HEK293 (cell line): Measurements from ENCODE around the gene ZHX3.
A peak's percentile ranks its signal among the peaks of the same experiment; 100 is the strongest.

Source experiments
- CTCF ChIA-PET: fragments of 350-600 bp; formaldehyde crosslinking; extraction: SDS; loops from one replicate; lab custom pipeline; 2021; ENCODE audit warnings: antibody characterized with exemption; lab: Yijun Ruan, JAX
- POLR2A ChIA-PET: fragments of 300-600 bp; formaldehyde crosslinking; extraction: SDS; loops from one replicate; lab custom pipeline; 2020; ENCODE audit warnings: antibody characterized with exemption, inconsistent platforms; lab: Yijun Ruan, JAX
- H3K27ac ChIP-seq: fragments of 200-500 bp; sonication (Bioruptor generic); 2 replicates; pipeline ENCODE4 v1.5.1; 2014; ENCODE audit warnings: low read depth, low read length, control low read depth, inconsistent platforms; ENCODE audit errors: extremely low read depth
- H3K36me3 ChIP-seq, 2 experiments: fragments of 200-500 bp in 1 of 2; sonication (Bioruptor generic) in 1 of 2; 1 replicate in 1 of 2; 2 replicates in 1 of 2; pipeline ENCODE4 v1.5.1; 2014 to 2017; ENCODE audit warnings: inconsistent platforms in 2 of 2, low read length in 2 of 2; ENCODE audit not compliant: control insufficient read depth in 2 of 2, insufficient read depth in 1 of 2
- H3K4me1 ChIP-seq: fragments of 200-500 bp; sonication (Bioruptor generic); 2 replicates; pipeline ENCODE4 v1.5.1; 2014; ENCODE audit warnings: mild to moderate bottlenecking, low read length, inconsistent platforms; ENCODE audit not compliant: control insufficient read depth, insufficient read depth
- H3K4me3 ChIP-seq: 2 replicates; pipeline ENCODE4 v1.5.1; 2011; ENCODE audit warnings: low read depth, mild to moderate bottlenecking, control low read depth, low read length, moderate library complexity
- H3K9me3 ChIP-seq: fragments of 200-500 bp; sonication (Bioruptor generic); 2 replicates; pipeline ENCODE4 v1.5.1; 2014; ENCODE audit warnings: low read depth, low read length, inconsistent platforms; ENCODE audit not compliant: control insufficient read depth, insufficient read depth
- EGR2 ChIP-seq: fragments of 450-650 bp; formaldehyde crosslinking; IDR thresholded peaks from 2 replicates; pipeline ENCODE4 v1.5.1; 2016; ENCODE audit warnings: low read depth, missing biosample characterization, missing genetic modification characterization
- KLF1 ChIP-seq: fragments of 450-650 bp; formaldehyde crosslinking; IDR thresholded peaks from 2 replicates; pipeline ENCODE4 v1.5.1; 2016; ENCODE audit warnings: missing biosample characterization, missing genetic modification characterization
- KLF10 ChIP-seq: fragments of 450-650 bp; IDR thresholded peaks from 2 replicates; pipeline ENCODE4 v1.5.1; 2018; ENCODE audit warnings: missing biosample characterization, mild to moderate bottlenecking, missing genetic modification characterization
- OSR2 ChIP-seq: fragments of 450-650 bp; formaldehyde crosslinking; IDR thresholded peaks from 2 replicates; pipeline ENCODE4 v1.5.1; 2016; ENCODE audit warnings: missing biosample characterization, missing genetic modification characterization
- OVOL3 ChIP-seq: fragments of 450-650 bp; formaldehyde crosslinking; IDR thresholded peaks from 2 replicates; pipeline ENCODE4 v1.5.1; 2016; ENCODE audit warnings: missing biosample characterization, missing genetic modification characterization
- RBAK ChIP-seq: fragments of 450-650 bp; formaldehyde crosslinking; IDR thresholded peaks from 2 replicates; pipeline ENCODE4 v1.5.1; 2016; ENCODE audit warnings: missing biosample characterization, missing genetic modification characterization
- SALL2 ChIP-seq: fragments of 450-650 bp; formaldehyde crosslinking; IDR thresholded peaks from 2 replicates; pipeline ENCODE4 v1.5.0; 2017; ENCODE audit warnings: missing biosample characterization, mild to moderate bottlenecking, missing genetic modification characterization, borderline replicate concordance
- SP3 ChIP-seq: fragments of 450-650 bp; formaldehyde crosslinking; IDR thresholded peaks from 2 replicates; pipeline ENCODE4 v1.5.1; 2016; ENCODE audit warnings: missing biosample characterization, missing genetic modification characterization
- SP7 ChIP-seq: fragments of 450-650 bp; formaldehyde crosslinking; IDR thresholded peaks from 2 replicates; pipeline ENCODE4 v1.5.1; 2016; ENCODE audit warnings: missing biosample characterization, missing genetic modification characterization
- WT1 ChIP-seq: fragments of 450-650 bp; formaldehyde crosslinking; IDR thresholded peaks from 2 replicates; pipeline ENCODE4 v1.5.1; 2016; ENCODE audit warnings: missing biosample characterization, missing genetic modification characterization
- ZBTB17 ChIP-seq: fragments of 450-650 bp; formaldehyde crosslinking; IDR thresholded peaks from 2 replicates; pipeline ENCODE4 v1.5.1; 2016; ENCODE audit warnings: missing biosample characterization, missing genetic modification characterization
- ZBTB20 ChIP-seq: fragments of 450-650 bp; formaldehyde crosslinking; IDR thresholded peaks from 2 replicates; pipeline ENCODE4 v1.5.1; 2016; ENCODE audit warnings: missing biosample characterization, missing genetic modification characterization
- ZBTB48 ChIP-seq: fragments of 450-650 bp; formaldehyde crosslinking; IDR thresholded peaks from 2 replicates; pipeline ENCODE4 v1.5.1; 2016; ENCODE audit warnings: missing biosample characterization, missing genetic modification characterization
- ZBTB7A ChIP-seq: fragments of 450-650 bp; formaldehyde crosslinking; IDR thresholded peaks from 2 replicates; pipeline ENCODE4 v1.5.1; 2016; ENCODE audit warnings: low read depth, missing biosample characterization, missing genetic modification characterization
- ZFP69B ChIP-seq: fragments of 450-650 bp; formaldehyde crosslinking; IDR thresholded peaks from 2 replicates; pipeline ENCODE4 v1.5.1; 2016; ENCODE audit warnings: missing biosample characterization, missing genetic modification characterization
- ZIC2 ChIP-seq: fragments of 450-650 bp; formaldehyde crosslinking; IDR thresholded peaks from 2 replicates; pipeline ENCODE4 v1.5.1; 2016; ENCODE audit warnings: missing biosample characterization, missing genetic modification characterization
- ZNF132 ChIP-seq: fragments of 450-650 bp; formaldehyde crosslinking; IDR thresholded peaks from 2 replicates; pipeline ENCODE4 v1.5.1; 2017; ENCODE audit warnings: missing biosample characterization, missing genetic modification characterization, borderline replicate concordance
- ZNF133 ChIP-seq: fragments of 450-650 bp; formaldehyde crosslinking; IDR thresholded peaks from 2 replicates; pipeline ENCODE4 v1.5.1; 2016; ENCODE audit warnings: missing biosample characterization, missing genetic modification characterization
- ZNF214 ChIP-seq: fragments of 450-650 bp; formaldehyde crosslinking; IDR thresholded peaks from 2 replicates; pipeline ENCODE4 v1.5.1; 2017; ENCODE audit warnings: missing biosample characterization, mild to moderate bottlenecking, missing genetic modification characterization, borderline replicate concordance
- ZNF335 ChIP-seq: fragments of 450-650 bp; formaldehyde crosslinking; conservative IDR thresholded peaks from 2 replicates; pipeline ENCODE4 v1.5.1; 2016; ENCODE audit warnings: missing biosample characterization, missing genetic modification characterization
- ZNF341 ChIP-seq: fragments of 450-650 bp; formaldehyde crosslinking; IDR thresholded peaks from 2 replicates; pipeline ENCODE4; 2016; ENCODE audit warnings: low read depth, missing biosample characterization, missing genetic modification characterization
- ZNF354C ChIP-seq: fragments of 450-650 bp; formaldehyde crosslinking; IDR thresholded peaks from 2 replicates; pipeline ENCODE4 v1.5.1; 2016; ENCODE audit warnings: missing biosample characterization, missing genetic modification characterization, low read depth, borderline replicate concordance
- ZNF426 ChIP-seq: fragments of 450-650 bp; formaldehyde crosslinking; IDR thresholded peaks from 2 replicates; pipeline ENCODE4 v1.5.1; 2017; ENCODE audit warnings: missing biosample characterization, missing genetic modification characterization, mild to moderate bottlenecking, inconsistent platforms, moderate library complexity
- ZNF529 ChIP-seq: fragments of 450-650 bp; formaldehyde crosslinking; IDR thresholded peaks from 2 replicates; pipeline ENCODE4 v1.5.1; 2017; ENCODE audit warnings: missing genetic modification characterization, missing biosample characterization; ENCODE audit not compliant: insufficient replicate concordance
- ZNF76 ChIP-seq: fragments of 450-650 bp; formaldehyde crosslinking; IDR thresholded peaks from 2 replicates; pipeline ENCODE4; 2016; ENCODE audit warnings: low read depth, missing biosample characterization, missing genetic modification characterization, borderline replicate concordance
- TF ChIP-seq, protein P1 (sequence below): fragments of 450-650 bp; formaldehyde crosslinking; IDR thresholded peaks from 2 replicates; pipeline ENCODE4 v1.5.1; 2016; ENCODE audit warnings: missing biosample characterization, missing genetic modification characterization
- TF ChIP-seq, protein P2 (sequence below): fragments of 450-650 bp; formaldehyde crosslinking; IDR thresholded peaks from 2 replicates; pipeline ENCODE4 v1.5.1; 2017; ENCODE audit warnings: missing biosample characterization, missing genetic modification characterization
- TF ChIP-seq, protein P3 (sequence below): fragments of 450-650 bp; formaldehyde crosslinking; IDR thresholded peaks from 2 replicates; pipeline ENCODE4 v1.5.1; 2016; ENCODE audit warnings: missing biosample characterization, missing genetic modification characterization
- TF ChIP-seq, protein P4 (sequence below): fragments of 450-650 bp; formaldehyde crosslinking; optimal IDR thresholded peaks from 2 replicates; pipeline ENCODE3; 2016; ENCODE audit warnings: missing biosample characterization, mild to moderate bottlenecking, missing genetic modification characterization

The ZHX3 gene

DNA sequence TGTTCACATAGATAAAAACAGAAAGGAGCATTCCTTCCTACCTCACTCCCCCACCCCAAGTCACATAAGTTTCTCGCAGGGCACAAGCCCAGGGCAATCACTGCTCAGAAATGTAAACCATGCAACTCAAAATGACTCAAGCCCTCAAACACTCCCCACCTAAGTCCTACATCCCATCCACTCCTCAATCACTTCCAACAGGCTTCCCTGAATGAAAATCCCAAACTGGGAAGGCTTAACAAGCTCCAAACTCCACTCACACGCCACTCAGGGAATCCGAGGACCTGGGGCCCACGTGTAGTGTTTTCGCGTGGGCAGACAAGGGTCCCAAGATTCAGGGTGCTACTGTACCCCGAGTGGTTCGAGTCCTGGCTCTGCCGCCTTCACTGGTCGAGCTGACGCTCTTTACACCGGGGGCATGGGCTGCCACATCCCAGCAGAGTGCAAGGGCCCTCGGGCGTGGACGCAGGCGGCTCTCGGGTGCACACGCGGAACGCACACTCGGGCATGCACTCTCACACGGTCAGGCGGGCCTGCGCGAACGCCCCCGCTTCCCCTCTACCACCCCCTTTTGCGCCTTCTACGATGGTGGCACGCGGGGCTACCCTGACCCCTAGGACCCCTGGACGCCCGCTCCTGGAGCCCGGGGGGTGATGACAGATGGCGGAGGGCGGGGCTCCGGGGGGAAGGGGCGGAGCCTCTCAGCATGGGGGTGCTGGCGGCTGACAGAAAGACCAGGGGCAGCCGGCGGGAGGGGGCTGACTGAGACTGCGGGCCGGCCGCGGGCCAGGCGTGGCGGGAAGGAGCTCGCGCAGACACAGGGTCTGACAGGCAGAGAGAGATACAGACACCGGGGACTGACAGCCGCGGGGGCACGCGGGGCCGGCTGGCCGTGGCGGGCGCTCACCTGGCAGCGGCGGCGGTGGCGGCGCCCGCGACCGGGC is 657 bp downstream of the ZHX3 start:
- CTCF ChIA-PET = interaction anchor here (0.7 kb wide), 1 partner anchor 302 kb away, joined by 3 read pairs; no protein-coding TSS in a partner anchor
- TF ChIP-seq ZNF354C (tag by site-specific recombination) (no peak; the same call in 1 of the 2 replicates), ZFP69B (0 out of 2 replicates have a peak, but pooled peaks have one; percentile 43), KLF10 (tag by site-specific recombination) (peak; percentile 8; the same call in 1 of the 2 replicates), ZBTB48 (tag by site-specific recombination) (peak; percentile 90), SP7 (peak; percentile 65; the same call in 1 of the 2 replicates), ZNF335 (peak; percentile 97), OSR2 (tag by site-specific recombination) (peak; percentile 18; the same call in 1 of the 2 replicates), ZNF133 (tag by site-specific recombination) (no peak), ZBTB17 (tag by site-specific recombination) (peak; percentile 84; the same call in 1 of the 2 replicates), OVOL3 (tag by site-specific recombination) (no peak), SP3 (tag by site-specific recombination) (peak; percentile 67), ZNF529 (no peak), ZNF426 (tag by site-specific recombination) (no peak), ZBTB7A (tag by site-specific recombination) (0 out of 2 replicates have a peak, but pooled peaks have one; percentile 57), ZNF132 (tag by site-specific recombination) (no peak), WT1 (peak; percentile 40), RBAK (tag by site-specific recombination) (no peak), ZNF341 (tag by site-specific recombination) (peak; percentile 84), ZNF76 (no peak), KLF1 (tag by site-specific recombination) (peak; percentile 76), SALL2 (tag by site-specific recombination) (no peak), EGR2 (tag by site-specific recombination) (peak; percentile 66), ZIC2 (peak; percentile 81), ZNF214 (no peak), ZBTB20 (peak; percentile 61)
- TF ChIP-seq, protein P1, sequence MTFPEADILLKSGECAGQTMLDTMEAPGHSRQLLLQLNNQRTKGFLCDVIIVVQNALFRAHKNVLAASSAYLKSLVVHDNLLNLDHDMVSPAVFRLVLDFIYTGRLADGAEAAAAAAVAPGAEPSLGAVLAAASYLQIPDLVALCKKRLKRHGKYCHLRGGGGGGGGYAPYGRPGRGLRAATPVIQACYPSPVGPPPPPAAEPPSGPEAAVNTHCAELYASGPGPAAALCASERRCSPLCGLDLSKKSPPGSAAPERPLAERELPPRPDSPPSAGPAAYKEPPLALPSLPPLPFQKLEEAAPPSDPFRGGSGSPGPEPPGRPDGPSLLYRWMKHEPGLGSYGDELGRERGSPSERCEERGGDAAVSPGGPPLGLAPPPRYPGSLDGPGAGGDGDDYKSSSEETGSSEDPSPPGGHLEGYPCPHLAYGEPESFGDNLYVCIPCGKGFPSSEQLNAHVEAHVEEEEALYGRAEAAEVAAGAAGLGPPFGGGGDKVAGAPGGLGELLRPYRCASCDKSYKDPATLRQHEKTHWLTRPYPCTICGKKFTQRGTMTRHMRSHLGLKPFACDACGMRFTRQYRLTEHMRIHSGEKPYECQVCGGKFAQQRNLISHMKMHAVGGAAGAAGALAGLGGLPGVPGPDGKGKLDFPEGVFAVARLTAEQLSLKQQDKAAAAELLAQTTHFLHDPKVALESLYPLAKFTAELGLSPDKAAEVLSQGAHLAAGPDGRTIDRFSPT (tag by site-specific recombination) = peak; percentile 90
- TF ChIP-seq, protein P2, sequence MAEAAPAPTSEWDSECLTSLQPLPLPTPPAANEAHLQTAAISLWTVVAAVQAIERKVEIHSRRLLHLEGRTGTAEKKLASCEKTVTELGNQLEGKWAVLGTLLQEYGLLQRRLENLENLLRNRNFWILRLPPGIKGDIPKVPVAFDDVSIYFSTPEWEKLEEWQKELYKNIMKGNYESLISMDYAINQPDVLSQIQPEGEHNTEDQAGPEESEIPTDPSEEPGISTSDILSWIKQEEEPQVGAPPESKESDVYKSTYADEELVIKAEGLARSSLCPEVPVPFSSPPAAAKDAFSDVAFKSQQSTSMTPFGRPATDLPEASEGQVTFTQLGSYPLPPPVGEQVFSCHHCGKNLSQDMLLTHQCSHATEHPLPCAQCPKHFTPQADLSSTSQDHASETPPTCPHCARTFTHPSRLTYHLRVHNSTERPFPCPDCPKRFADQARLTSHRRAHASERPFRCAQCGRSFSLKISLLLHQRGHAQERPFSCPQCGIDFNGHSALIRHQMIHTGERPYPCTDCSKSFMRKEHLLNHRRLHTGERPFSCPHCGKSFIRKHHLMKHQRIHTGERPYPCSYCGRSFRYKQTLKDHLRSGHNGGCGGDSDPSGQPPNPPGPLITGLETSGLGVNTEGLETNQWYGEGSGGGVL (tag by site-specific recombination) = peak; percentile 50
- TF ChIP-seq, protein P3, sequence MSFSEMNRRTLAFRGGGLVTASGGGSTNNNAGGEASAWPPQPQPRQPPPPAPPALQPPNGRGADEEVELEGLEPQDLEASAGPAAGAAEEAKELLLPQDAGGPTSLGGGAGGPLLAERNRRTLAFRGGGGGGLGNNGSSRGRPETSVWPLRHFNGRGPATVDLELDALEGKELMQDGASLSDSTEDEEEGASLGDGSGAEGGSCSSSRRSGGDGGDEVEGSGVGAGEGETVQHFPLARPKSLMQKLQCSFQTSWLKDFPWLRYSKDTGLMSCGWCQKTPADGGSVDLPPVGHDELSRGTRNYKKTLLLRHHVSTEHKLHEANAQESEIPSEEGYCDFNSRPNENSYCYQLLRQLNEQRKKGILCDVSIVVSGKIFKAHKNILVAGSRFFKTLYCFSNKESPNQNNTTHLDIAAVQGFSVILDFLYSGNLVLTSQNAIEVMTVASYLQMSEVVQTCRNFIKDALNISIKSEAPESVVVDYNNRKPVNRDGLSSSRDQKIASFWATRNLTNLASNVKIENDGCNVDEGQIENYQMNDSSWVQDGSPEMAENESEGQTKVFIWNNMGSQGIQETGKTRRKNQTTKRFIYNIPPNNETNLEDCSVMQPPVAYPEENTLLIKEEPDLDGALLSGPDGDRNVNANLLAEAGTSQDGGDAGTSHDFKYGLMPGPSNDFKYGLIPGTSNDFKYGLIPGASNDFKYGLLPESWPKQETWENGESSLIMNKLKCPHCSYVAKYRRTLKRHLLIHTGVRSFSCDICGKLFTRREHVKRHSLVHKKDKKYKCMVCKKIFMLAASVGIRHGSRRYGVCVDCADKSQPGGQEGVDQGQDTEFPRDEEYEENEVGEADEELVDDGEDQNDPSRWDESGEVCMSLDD = peak; percentile 87
- TF ChIP-seq, protein P4, sequence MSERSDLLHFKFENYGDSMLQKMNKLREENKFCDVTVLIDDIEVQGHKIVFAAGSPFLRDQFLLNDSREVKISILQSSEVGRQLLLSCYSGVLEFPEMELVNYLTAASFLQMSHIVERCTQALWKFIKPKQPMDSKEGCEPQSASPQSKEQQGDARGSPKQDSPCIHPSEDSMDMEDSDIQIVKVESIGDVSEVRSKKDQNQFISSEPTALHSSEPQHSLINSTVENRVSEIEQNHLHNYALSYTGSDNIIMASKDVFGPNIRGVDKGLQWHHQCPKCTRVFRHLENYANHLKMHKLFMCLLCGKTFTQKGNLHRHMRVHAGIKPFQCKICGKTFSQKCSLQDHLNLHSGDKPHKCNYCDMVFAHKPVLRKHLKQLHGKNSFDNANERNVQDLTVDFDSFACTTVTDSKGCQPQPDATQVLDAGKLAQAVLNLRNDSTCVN (tag by site-specific recombination) = peak; percentile 86

More for the DNA sequence above, 657 bp downstream of the ZHX3 start:
- POLR2A ChIA-PET = interaction anchor here (0.9 to 1.6 kb wide), 3 partner anchors 11 to 24 kb away, joined by 3 to 7 read pairs (median 6); partner anchors contain the start of gene LPIN3
- peak overlapping the region; percentile 87 for H3K4me3 ChIP-seq
- no peaks in the 10 kb centered on the region for H3K9me3 ChIP-seq
- peaks cover 0 to 5% of the 10 kb centered on the region in 2 experiments; a peak in 1 of 3 replicates for H3K36me3 ChIP-seq
- H3K4me1 ChIP-seq = peaks cover 8% of the 10 kb centered on the region
- H3K27ac ChIP-seq = peak overlapping the region; percentile 65; the same call in 1 of the 2 replicates
